GM23248 (cell line): ENCODE results near the gene USP36.

Experiments
- EZH2 ChIP-seq: fragments of 200-600 bp; sonication (generic); IDR thresholded peaks from 2 replicates; pipeline ENCODE4 v1.6.1; 2018; ENCODE audit warnings: antibody characterized with exemption, mild to moderate bottlenecking; ENCODE audit not compliant: insufficient read depth, poor library complexity, severe bottlenecking
- EZH2phosphoT487 ChIP-seq: fragments of 200-600 bp; sonication (generic); IDR thresholded peaks from 2 replicates; pipeline ENCODE4 v1.6.1; 2018; ENCODE audit warnings: antibody characterized with exemption, moderate library complexity, mild to moderate bottlenecking, low read depth; ENCODE audit not compliant: insufficient read depth

DNA sequence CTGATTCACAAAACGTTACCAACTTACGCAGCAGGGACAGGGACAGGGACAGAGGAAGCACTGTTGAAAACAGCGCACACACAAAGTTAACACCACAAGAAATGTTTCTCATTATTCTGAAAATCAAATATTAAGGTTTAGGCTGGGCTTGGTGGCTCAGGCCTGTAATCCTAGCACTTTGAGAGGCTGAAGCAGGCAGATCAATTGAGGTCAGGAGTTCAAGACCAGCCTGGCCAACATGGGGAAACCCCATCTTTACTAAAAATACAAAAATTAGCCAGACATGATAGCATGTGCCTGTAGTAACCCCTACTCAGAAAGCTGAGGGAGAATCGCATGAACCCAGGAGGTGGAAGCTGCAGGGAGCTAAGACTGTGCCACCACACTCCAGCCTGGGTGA is 62.7 kb downstream of the USP36 start:
- TF ChIP-seq EZH2phosphoT487 (no peak), EZH2 (no peak)
